ENCODE results near the gene MTTP.

MTTP gene

GRCh38 chr4:99669084-99669483 is 94.5 kb downstream of the MTTP start:
- no peak for TF ChIP-seq YY1 (IDR thresholded peaks at IDR 0.05; ENCODE audit: low read depth)
- TF ChIP-seq RAD21 (IDR thresholded peaks at IDR 0.05; ENCODE audit: low read depth): no peak
- no peak for TF ChIP-seq EGR1 (IDR thresholded peaks at IDR 0.05)

- TF ChIP-seq EP300 (IDR thresholded peaks at IDR 0.05; ENCODE audit: borderline replicate concordance) (no peak), FOXM1 (IDR thresholded peaks at IDR 0.05; ENCODE audit: borderline replicate concordance, low read depth) (no peak), RAD21 (IDR thresholded peaks at IDR 0.05; ENCODE audit: low read depth) (no peak), TCF12 (IDR thresholded peaks at IDR 0.05; ENCODE audit: low read depth) (no peak), ZBTB7A (IDR thresholded peaks at IDR 0.05; ENCODE audit: low read depth) (no peak), CREB1 (IDR thresholded peaks at IDR 0.05; ENCODE audit: low read depth) (no peak), CEBPB (IDR thresholded peaks at IDR 0.05) (no peak), TEAD4 (IDR thresholded peaks at IDR 0.05) (no peak), YY1 (IDR thresholded peaks at IDR 0.05; ENCODE audit: low read depth) (no peak), NFIC (IDR thresholded peaks at IDR 0.05) (no peak), EGR1 (IDR thresholded peaks at IDR 0.05) (no peak), MAX (IDR thresholded peaks at IDR 0.05) (no peak)
- TF ChIP-seq, protein P1, sequence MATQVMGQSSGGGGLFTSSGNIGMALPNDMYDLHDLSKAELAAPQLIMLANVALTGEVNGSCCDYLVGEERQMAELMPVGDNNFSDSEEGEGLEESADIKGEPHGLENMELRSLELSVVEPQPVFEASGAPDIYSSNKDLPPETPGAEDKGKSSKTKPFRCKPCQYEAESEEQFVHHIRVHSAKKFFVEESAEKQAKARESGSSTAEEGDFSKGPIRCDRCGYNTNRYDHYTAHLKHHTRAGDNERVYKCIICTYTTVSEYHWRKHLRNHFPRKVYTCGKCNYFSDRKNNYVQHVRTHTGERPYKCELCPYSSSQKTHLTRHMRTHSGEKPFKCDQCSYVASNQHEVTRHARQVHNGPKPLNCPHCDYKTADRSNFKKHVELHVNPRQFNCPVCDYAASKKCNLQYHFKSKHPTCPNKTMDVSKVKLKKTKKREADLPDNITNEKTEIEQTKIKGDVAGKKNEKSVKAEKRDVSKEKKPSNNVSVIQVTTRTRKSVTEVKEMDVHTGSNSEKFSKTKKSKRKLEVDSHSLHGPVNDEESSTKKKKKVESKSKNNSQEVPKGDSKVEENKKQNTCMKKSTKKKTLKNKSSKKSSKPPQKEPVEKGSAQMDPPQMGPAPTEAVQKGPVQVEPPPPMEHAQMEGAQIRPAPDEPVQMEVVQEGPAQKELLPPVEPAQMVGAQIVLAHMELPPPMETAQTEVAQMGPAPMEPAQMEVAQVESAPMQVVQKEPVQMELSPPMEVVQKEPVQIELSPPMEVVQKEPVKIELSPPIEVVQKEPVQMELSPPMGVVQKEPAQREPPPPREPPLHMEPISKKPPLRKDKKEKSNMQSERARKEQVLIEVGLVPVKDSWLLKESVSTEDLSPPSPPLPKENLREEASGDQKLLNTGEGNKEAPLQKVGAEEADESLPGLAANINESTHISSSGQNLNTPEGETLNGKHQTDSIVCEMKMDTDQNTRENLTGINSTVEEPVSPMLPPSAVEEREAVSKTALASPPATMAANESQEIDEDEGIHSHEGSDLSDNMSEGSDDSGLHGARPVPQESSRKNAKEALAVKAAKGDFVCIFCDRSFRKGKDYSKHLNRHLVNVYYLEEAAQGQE (IDR thresholded peaks at IDR 0.05; ENCODE audit: low read depth): no peak
- TF ChIP-seq, protein P2, sequence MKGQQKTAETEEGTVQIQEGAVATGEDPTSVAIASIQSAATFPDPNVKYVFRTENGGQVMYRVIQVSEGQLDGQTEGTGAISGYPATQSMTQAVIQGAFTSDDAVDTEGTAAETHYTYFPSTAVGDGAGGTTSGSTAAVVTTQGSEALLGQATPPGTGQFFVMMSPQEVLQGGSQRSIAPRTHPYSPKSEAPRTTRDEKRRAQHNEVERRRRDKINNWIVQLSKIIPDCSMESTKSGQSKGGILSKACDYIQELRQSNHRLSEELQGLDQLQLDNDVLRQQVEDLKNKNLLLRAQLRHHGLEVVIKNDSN (IDR thresholded peaks at IDR 0.05): no peak
Observed at GRCh38 chr4:99670409-99671073, 95.9 kb downstream of the MTTP start.
